Frontal cortex (tissue), 4 donors: ENCODE measurements around the gene CCNY. TPM values are rescaled to one million over a fixed set of nuclear protein-coding genes. Genes with fewer than 3 reads are reported as not detected.
"Not testable (repeated sequence)": the region's sequence is repeated elsewhere in the genome, so short reads cannot be mapped to it uniquely, and the experiment has no call there.

ENCODE experiments used
- DNase-seq, 2 donors: peaks; one replicate each; pipeline ENCODE4 v3.0.0; 2012; ENCODE audit warnings: low spot score in 2 of 2
- FAIRE-seq: peaks from 2 replicates; lab custom pipeline; 2012; peaks lifted over from hg19 to GRCh38; lab: Jason Lieb, UNC
- total RNA-seq: library from RNA; depleted of rRNA; stranded (reverse); fragments of >200 nt; gene quantifications from one replicate; pipeline ENCODE4 v1.2.3, GENCODE V29; 2014
- donor health status: control.
- donor health status: control.
- donor health status: control.

Gene CCNY
- total RNA-seq, 1 donor from 2014 or later = 54.6 TPM

- no peak for FAIRE-seq
These were observed 200.5 kb downstream of the CCNY start for GRCh38 chr10:35536789-35537188.

DNA sequence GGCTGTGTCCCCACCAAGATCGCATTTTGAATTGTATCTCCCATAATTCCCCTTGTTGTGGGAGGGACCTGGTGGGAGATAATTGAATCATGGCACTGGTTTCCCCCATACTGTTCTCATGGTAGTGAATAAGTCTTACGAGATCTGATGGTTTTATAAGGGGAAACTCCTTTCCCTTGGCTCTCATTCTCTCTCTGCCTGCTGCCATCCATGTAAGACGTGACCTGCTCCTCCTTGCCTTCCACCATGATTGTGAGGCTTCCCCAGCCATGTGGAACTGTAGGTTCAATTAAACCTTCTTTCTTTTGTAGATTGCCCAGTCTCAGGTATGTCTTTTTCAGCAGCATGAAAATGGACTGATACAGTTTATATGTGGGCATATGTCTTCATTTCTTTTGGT lies 201.6 kb downstream of the CCNY start:
- not testable (repeated sequence) for DNase-seq, FAIRE-seq

More at GRCh38 chr10:35536789-35537188, 200.5 kb downstream of the CCNY start:
- DNase-seq = no peak

DNA sequence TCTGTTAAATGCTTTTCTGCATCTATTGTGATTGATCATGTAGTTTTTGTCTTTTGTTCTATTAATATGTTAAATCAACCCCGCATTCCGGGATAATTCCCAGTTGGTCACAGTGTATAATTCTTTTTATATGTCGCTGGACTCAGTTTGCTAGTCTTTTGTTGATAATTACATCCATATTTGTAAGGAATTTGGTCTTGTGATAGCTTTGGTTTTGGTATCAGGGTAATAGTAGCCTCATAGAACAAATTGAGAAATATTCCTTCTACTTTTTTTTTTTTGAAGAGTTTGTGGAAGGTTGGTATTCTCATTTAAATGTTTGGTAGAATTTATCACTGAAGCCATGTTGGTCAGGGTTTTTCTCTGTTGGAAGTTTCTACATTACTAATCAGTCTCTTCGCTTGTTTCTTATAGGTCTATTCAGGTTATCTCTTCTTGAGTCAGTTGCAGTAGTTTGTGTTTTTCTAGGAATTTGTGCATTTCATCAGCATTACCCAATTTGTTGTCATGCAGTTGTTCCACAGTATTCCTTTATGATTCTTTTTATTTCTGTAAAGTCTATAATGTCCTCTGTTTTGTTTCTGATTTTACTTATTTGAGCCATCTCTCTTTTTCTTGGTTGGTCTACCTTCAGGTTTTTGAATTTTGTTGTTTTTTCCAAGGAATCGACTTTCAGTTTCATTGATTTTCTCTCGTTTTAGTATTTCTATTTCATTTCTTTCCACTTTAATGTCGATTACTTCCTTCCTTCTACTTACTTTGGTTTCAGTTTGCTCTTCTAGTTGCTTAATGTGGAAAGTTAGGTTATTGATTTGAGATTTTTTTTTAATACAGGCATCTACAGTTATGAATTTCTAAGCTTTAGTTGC lies 204.2 kb downstream of the CCNY start:
- DNase-seq (no peak), FAIRE-seq (no peak)

GRCh38 chr10:35541720-35542119 lies 205.4 kb downstream of the CCNY start:
- FAIRE-seq (no peak), DNase-seq (no peak)

GRCh38 chr10:35542303-35542702 lies 206.0 kb downstream of the CCNY start:
- DNase-seq = no peak
- FAIRE-seq = no peak

DNA sequence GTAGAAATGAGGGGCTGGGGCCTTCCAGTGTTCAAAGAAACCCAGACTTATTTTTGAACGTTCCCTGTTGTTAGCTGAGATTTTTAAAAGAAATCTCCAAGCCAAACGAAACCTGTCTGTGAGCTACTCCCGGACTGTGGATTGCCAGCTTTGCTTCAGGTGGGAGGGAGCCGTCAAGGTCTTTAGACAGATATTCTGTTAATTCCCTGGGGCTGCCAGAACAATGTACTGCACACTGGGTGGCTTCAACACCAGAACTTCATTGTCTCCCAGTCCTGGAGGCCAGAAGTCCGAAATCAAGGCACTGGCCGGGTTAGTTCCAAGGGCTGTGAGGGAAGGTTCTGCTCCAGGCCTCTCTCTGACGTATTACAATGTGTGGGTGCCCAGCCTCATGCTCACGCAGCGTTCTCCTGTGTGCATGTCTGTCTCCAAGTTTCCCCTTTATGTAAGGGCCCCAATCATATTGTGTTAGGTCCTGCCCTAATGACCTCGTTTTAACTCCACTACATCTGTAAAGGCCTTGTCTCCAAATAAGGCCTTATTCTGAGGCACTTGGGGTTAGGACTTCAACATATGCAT lies 208.9 kb downstream of the CCNY start:
- no peak for FAIRE-seq

GRCh38 chr10:35545878-35546590 lies 209.7 kb downstream of the CCNY start:
- no peak for FAIRE-seq
- no peak for DNase-seq

More for the DNA sequence above, 208.9 kb downstream of the CCNY start:
- no peak for DNase-seq

DNA sequence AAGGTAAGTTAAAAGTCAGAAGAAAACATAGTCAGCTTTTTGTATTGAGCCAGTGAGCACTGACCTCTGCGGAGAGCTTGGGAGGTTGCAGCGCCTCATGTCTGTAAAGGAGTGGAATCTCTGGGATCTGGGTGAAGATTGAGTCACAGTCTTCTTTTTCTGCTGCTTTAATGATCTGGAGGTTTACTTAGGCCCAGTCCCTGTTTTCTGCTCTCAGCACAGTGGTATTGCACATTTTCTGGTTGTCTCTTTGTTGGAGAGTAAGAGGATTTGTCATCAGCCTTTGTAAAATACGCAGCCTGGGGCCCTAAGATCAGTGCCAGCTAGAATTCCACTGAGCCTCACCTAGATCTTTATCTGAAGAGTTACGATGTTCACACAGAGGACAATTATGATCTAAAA lies 210.5 kb downstream of the CCNY start:
- no peak for DNase-seq
- no peak for FAIRE-seq

DNA sequence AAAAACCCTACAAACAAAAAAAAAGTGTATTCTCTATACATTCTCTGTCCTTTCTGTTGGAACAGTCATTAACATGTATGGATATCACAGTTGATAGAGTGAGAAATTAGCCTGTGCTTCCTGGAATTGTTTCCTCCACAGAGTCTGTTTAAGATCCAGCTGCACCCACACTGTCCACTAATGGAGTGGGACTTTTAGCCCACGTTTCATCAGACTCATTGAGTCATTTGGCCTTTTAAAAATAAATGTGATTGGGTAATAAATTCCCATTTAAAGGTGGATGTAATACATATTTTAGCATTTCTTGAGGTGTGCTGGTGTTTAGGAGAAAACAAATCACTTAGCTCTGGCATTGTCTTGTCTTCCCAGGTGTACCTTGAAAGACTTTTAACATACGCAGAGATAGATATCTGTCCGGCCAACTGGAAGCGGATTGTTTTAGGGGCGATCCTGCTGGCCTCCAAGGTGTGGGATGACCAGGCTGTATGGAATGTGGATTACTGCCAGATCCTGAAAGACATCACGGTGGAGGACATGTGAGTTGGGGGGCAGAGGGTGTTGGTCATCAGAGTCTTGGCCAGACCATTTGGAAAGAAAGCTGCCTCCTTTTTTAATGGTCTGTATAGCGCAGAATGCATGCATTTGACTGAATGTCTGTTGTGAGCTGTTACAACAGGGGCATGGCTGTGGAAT lies 216.5 kb downstream of the CCNY start:
- FAIRE-seq (no peak), DNase-seq (no peak)

GRCh38 chr10:35554036-35554435 lies 217.7 kb downstream of the CCNY start:
- FAIRE-seq (no peak), DNase-seq (no peak)

DNA sequence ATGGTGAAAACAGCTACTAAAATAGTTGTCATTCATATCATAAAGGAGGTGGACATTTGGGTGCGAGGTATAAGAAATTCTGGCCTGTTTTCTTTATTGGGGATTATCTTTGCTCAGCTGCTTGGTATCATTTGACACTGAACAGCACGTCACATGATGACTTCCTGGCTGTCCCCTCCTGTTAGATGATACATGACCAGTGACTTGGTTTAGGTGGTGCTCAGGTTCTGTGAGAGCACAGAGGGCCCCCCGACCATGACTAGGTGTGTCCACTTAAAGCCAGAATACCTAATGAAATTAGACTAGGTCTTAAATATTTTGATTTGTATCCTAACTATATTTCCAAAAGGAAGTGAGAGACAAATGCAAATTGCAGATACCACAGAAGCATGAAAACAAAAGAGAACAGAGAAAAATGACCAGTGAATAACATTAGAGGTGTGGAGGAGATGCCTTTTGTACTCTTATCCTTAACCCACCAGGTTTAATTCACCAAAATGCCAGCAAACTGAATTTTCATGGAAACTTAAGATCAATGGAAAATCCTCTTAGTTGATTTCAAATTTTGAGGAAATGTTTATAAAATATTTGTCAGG lies 218.2 kb downstream of the CCNY start:
- FAIRE-seq = no peak
- DNase-seq = no peak

DNA sequence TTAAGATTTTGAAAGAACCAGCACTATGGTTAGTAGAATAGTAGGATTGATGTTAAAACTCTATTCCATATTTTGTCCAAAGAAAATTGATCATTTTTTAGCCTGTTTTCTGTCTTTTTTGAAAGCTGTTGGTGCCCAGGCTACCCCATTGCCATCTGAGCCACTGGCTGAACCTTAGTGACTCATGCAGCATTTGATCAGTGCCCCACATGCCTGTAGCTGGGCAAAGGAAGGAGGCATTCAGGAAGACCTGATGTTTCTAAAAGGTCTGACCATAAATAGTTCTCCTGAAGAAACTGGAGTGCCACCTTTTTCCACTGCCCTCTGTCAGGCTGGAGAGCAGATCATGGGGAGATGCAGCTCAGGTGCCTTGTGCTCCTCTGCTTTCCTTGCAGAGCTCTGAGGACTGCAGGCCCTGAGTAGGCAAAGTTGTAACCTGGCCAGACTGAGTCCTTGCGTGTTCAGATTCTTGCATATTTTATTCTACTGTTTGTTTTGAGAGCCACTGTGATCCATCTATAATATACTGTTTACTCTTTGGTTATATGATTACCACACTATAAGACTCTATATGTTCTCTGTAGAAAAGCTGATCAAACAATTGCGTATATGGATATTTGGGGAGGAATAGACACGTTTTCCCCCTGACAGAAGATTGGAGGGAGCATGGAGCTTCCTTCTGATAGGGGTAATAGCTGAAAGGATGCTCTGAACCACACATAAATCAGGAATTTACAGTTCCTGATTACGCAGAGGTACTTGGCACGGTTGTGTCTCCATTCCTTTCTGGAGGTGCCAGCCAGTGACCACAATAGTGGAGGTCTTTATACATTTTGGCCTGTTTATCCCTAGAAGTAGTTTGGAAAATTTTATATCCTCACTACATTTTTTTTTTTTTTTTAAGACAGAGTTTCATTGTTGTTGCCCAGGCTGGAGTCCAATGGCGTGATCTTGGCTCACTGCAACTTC lies 219.9 kb downstream of the CCNY start:
- no peak for FAIRE-seq
- DNase-seq = no peak

DNA sequence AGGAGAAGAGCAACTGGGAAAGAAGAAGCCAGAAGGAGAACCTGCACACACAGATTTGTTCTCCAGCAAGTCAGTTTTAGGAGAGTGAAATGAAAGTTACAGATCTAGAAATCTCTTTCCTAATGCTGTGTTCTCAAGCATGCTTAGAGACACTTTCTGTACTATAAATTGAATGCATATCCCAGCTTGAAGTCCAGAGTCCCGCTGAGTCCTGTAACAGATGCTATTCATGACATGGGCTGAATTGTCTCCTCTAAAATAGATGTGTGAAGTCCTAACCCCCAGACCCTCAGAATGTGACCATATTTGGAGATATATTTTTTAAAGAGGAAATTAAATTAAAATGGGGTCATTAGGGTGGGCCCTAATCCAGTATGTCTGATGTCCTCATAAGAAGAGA lies 222.0 kb downstream of the CCNY start:
- FAIRE-seq = no peak
- no peak for DNase-seq

- FAIRE-seq = no peak
- DNase-seq = no peak
These were observed 223.1 kb downstream of the CCNY start for GRCh38 chr10:35559416-35559815.

DNA sequence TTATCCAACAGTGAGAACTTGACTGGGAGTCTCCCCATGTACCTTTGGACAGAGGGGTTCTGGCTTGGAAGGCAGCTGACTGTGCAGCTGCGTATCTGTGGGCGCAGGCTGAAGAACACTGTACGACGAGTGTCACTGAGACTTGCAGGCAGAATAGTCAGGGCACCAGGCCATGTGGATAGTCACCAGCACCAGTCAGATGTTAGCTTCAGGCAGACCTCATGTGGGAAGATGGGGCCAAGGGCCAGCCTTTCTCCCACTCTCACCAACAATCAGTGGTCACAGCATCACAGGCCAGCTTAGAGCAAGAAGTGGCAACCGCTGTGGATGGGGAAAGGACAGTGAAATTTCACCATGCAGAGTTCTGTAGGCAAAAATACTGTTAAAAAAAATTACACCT lies 225.4 kb downstream of the CCNY start:
- DNase-seq = no peak
- FAIRE-seq = no peak

DNA sequence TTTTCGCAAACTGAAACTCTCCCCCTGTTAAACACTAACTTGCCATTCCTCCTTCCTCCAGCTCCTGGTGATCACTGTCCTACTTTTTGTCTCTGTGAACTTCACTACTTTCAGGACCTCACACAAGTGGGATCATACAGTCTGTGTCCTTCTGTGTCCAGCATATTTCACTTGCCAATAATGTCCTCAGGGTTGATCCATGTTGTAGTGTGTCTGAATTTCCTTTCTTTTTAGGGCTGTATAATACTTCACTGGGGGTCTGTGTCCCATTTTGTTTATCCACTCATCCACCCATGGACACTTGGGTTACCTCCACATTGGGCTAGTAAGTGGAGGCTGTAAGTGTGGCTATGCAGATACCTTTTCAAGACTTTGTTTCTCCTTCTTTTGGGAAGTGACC lies 226.1 kb downstream of the CCNY start:
- no peak for FAIRE-seq
- DNase-seq = no peak

DNA sequence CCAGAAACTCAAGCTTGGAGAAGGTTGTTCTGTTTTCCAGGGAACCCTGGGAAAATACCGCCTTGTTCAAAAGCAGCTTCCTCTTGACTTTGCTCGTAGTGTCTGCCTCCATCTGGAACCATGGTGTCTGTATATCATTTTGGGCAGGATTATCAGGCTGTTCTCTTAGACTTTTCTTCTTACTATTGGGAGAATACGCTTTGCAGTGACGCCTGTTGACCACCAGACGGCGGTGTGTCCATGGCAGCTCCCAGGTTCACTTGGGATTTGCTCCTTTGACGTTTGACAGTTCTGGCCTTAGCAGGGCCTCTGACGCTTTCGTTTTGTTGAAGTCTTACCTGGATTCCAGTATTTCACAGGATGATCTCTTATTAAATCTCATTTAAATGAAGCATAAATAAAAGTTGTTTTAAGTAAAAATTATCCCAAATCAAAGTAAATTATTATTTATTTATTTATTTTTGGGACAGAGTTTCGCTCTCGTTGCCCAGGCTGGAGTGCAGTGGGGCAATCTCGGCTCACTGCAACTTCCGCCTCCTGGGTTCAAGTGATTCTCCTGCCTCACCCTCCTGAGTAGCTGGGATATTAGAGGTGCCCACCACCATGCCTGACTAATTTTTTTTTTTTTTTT lies 227.1 kb downstream of the CCNY start:
- no peak for FAIRE-seq
- DNase-seq = peak in 1 of 2 donors; percentile 50

GRCh38 chr10:35564341-35564968 lies 228.1 kb downstream of the CCNY start:
- DNase-seq (no peak), FAIRE-seq (no peak)
